A549 (cell line): ENCODE results near the gene MOBP. TPM values are rescaled to one million over a fixed set of nuclear protein-coding genes. Genes with fewer than 3 reads are reported as not detected.

Source experiments
- ATAC-seq, 2 experiments: fragments of 200-7000 bp in 1 of 2; fragments of >200 bp in 1 of 2; cut with Nextera tagmentation in 1 of 2; cut with Tn5 transposase in 1 of 2; 3 replicates each; pipeline versions ENCODE4 v1.8.0 to v1.9.1; 2018 to 2020; ENCODE audit warnings: mild to moderate bottlenecking in 1 of 2, moderate library complexity in 1 of 2
- CTCF ChIA-PET: fragments of 300-600 bp; sonication (Branson Sonifier 250); formaldehyde crosslinking; extraction: SDS; loops from one replicate; lab custom pipeline; 2021; ENCODE audit warnings: antibody characterized with exemption, inconsistent platforms; lab: Yijun Ruan, JAX
- POLR2A ChIA-PET: fragments of 350-600 bp; formaldehyde crosslinking; extraction: SDS; loops from one replicate; lab custom pipeline; 2021; ENCODE audit warnings: antibody characterized with exemption, inconsistent platforms; lab: Yijun Ruan, JAX
- DNase-seq, 2 experiments: peaks; one replicate each; pipeline versions ENCODE4 v3.0.0 to v3.0.0-alpha.2; 2011 to 2016; ENCODE audit warnings: low read depth in 1 of 2, low spot score in 1 of 2
- FAIRE-seq: peaks from 2 replicates; lab custom pipeline; 2011; peaks lifted over from hg19 to GRCh38; lab: Jason Lieb, UNC
- H3K27ac ChIP-seq, 2 experiments: fragments of >200 bp; sonication (Bioruptor Twin); formaldehyde crosslinking; 3 replicates each; pipeline ENCODE4 v1.5.1; 2016 to 2017
- H3K4me1 ChIP-seq: fragments of >200 bp; sonication (Bioruptor Twin); formaldehyde crosslinking; 3 replicates; pipeline ENCODE4 v1.6.1; 2016
- H3K4me2 ChIP-seq: fragments of >200 bp; sonication (Bioruptor Twin); formaldehyde crosslinking; 3 replicates; pipeline ENCODE4 v1.6.1; 2016
- H3K4me3 ChIP-seq: fragments of >200 bp; sonication (Bioruptor Twin); formaldehyde crosslinking; 3 replicates; pipeline ENCODE4 v1.5.1; 2016
- H3K9me3 ChIP-seq: fragments of >200 bp; sonication (Bioruptor Twin); formaldehyde crosslinking; 3 replicates; pipeline ENCODE4 v1.6.1; 2016
- BHLHE40 ChIP-seq: IDR thresholded peaks from 2 replicates; pipeline ENCODE4 v1.6.1; 2012; ENCODE audit warnings: low read depth, low read length, inconsistent platforms
- CBX2 ChIP-seq: fragments of 200-600 bp; sonication (generic); IDR thresholded peaks from 2 replicates; pipeline ENCODE4 v1.6.1; 2016; ENCODE audit warnings: low read depth, mild to moderate bottlenecking, borderline replicate concordance
- CEBPB ChIP-seq, 2 experiments: fragments of >200 bp in 1 of 2; sonication (Bioruptor Twin) in 1 of 2; formaldehyde crosslinking in 1 of 2; IDR thresholded peaks; 2 replicates each; pipeline ENCODE4 v1.6.1; 2012 to 2016
- CHD4 ChIP-seq: fragments of 200-600 bp; sonication (generic); IDR thresholded peaks from 2 replicates; pipeline ENCODE4 v1.6.1; 2016; ENCODE audit warnings: antibody characterized with exemption, mild to moderate bottlenecking, borderline replicate concordance
- EP300 ChIP-seq, 2 experiments: fragments of >200 bp; sonication (Bioruptor Twin); formaldehyde crosslinking; IDR thresholded peaks; 2 replicates in 1 of 2; 3 replicates in 1 of 2; pipeline ENCODE4 v1.6.1; 2016 to 2017
- FOSL2 ChIP-seq, 2 experiments: fragments of 450-650 bp in 1 of 2; fragments of >200 bp in 1 of 2; sonication (Bioruptor Twin) in 1 of 2; formaldehyde crosslinking; IDR thresholded peaks; 2 replicates each; pipeline versions ENCODE4 v1.5.0 to v1.6.1; 2016 to 2020; ENCODE audit warnings: mild to moderate bottlenecking in 1 of 2, moderate library complexity in 1 of 2
- FOXS1 ChIP-seq: fragments of 250-450 bp; sonication (Bioruptor Pico); IDR thresholded peaks from 2 replicates; pipeline ENCODE4 v1.5.0; 2020; ENCODE audit warnings: mild to moderate bottlenecking, moderate library complexity
- HDAC2 ChIP-seq: fragments of 200-600 bp; sonication (generic); IDR thresholded peaks from 2 replicates; pipeline ENCODE4 v1.6.1; 2016
- HOXA7 ChIP-seq: fragments of 250-450 bp; sonication (Bioruptor Pico); IDR thresholded peaks from 2 replicates; pipeline ENCODE4 v1.5.0; 2020; ENCODE audit warnings: mild to moderate bottlenecking, moderate library complexity
- JUN ChIP-seq, 2 experiments: fragments of >200 bp; sonication (Bioruptor Twin); formaldehyde crosslinking; IDR thresholded peaks; 2 replicates in 1 of 2; 3 replicates in 1 of 2; pipeline ENCODE4 v1.6.1; 2016 to 2017
- KDM1A ChIP-seq: fragments of 200-600 bp; sonication (generic); IDR thresholded peaks from 2 replicates; pipeline ENCODE4 v1.6.1; 2016; ENCODE audit warnings: low read depth, mild to moderate bottlenecking
- KDM5A ChIP-seq: fragments of 200-600 bp; sonication (generic); IDR thresholded peaks from 2 replicates; pipeline ENCODE4 v1.6.1; 2016; ENCODE audit warnings: antibody characterized with exemption, mild to moderate bottlenecking
- MAFK ChIP-seq: fragments of 450-650 bp; IDR thresholded peaks from 2 replicates; pipeline ENCODE4 v1.6.1; 2014; ENCODE audit not compliant: partially characterized antibody
- MAX ChIP-seq: IDR thresholded peaks from 2 replicates; pipeline ENCODE4 v1.6.1; 2012
- MAZ ChIP-seq: fragments of 150-350 bp; IDR thresholded peaks from 2 replicates; pipeline ENCODE4 v1.6.1; 2014; ENCODE audit warnings: antibody characterized with exemption, low read depth, low read length, borderline replicate concordance
- PBX3 ChIP-seq: IDR thresholded peaks from 2 replicates; pipeline ENCODE4 v1.6.1; 2012
- POLR2A ChIP-seq: IDR thresholded peaks from 2 replicates; pipeline ENCODE4 v1.6.1; 2012; ENCODE audit warnings: mild to moderate bottlenecking, low read length
- RAD21 ChIP-seq, 2 experiments: fragments of >200 bp in 1 of 2; sonication (Bioruptor Twin) in 1 of 2; formaldehyde crosslinking in 1 of 2; IDR thresholded peaks in 1 of 2; conservative IDR thresholded peaks in 1 of 2; 2 replicates in 1 of 2; 3 replicates in 1 of 2; pipeline ENCODE4 v1.6.1; 2012 to 2018; ENCODE audit warnings: inconsistent platforms in 1 of 2
- RCOR1 ChIP-seq: fragments of 150-350 bp; IDR thresholded peaks from 2 replicates; pipeline ENCODE4 v1.6.1; 2014; ENCODE audit warnings: antibody characterized with exemption, low read length, low read depth
- RNF2 ChIP-seq: fragments of 200-600 bp; sonication (generic); IDR thresholded peaks from 2 replicates; pipeline ENCODE4 v1.6.1; 2016; ENCODE audit warnings: low read depth, mild to moderate bottlenecking, antibody characterized with exemption, moderate library complexity, borderline replicate concordance
- SREBF2 ChIP-seq: fragments of 450-650 bp; IDR thresholded peaks from 2 replicates; pipeline ENCODE4 v1.6.1; 2014; ENCODE audit warnings: mild to moderate bottlenecking, moderate library complexity
- TFCP2L1 ChIP-seq: fragments of 250-450 bp; sonication (Bioruptor Pico); IDR thresholded peaks from 2 replicates; pipeline ENCODE4 v1.5.0; 2021; ENCODE audit warnings: mild to moderate bottlenecking
- TP53 ChIP-seq: fragments of 250-450 bp; sonication (Bioruptor Pico); IDR thresholded peaks from 2 replicates; pipeline ENCODE4 v1.5.0; 2021; ENCODE audit warnings: mild to moderate bottlenecking, moderate library complexity
- ZSCAN20 ChIP-seq: fragments of 250-450 bp; sonication (Bioruptor Pico); IDR thresholded peaks from 2 replicates; pipeline ENCODE4 v1.8.0; 2022; ENCODE audit warnings: mild to moderate bottlenecking, moderate library complexity
- WGBS: methylation state at CpG from one replicate; pipeline ENCODE4 v1.1.6; 2017; ENCODE audit errors: missing lambda C conversion rate; 5-methylcytosine and 5-hydroxymethylcytosine counted together
- polyA plus RNA-seq, 4 experiments: library from polyadenylated mRNA; depleted of rRNA in 3 of 4; stranded (reverse); fragments of >200 nt; fragmentation: RNase III in 1 of 4; extraction: RNeasy Plus Mini Kit Qiagen cat#74134 plus additional on column Dnase treatment in 1 of 4; gene quantifications; 2 replicates in 3 of 4; 3 replicates in 1 of 4; pipeline ENCODE4 v1.2.3, GENCODE V29; 2011 to 2017
- TF ChIP-seq, protein P1 (sequence below): fragments of 250-450 bp; sonication (Bioruptor Pico); IDR thresholded peaks from 2 replicates; pipeline ENCODE4 v1.5.0; 2020; ENCODE audit warnings: low read depth, mild to moderate bottlenecking, moderate library complexity

Gene MOBP
- polyA plus RNA-seq, 2 of the 4 experiments (the other 2 are of a cell fraction), result 0.10 TPM; not detected in 1

DNA sequence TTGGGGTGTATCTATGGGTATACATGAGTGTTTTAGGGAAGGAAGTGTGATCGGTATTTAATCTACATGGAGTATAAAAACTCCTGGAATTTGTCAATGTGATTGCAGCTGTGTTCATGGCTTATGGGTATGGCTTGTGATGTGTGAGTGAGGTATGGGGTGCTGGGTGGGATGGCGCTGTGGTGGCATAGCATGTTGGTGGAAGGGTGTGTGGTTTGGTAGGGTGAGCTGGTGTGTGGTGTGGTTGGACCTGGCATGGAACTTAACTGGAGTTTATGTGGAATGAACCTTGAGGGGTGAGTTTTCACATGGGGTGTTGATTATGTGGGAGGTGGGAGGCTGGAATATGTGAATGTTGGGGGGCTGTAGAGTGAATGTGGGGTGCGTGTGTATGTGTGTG lies 492 bp upstream of the MOBP start:
- Histone ChIP-seq H3K4me1 (no peaks in the 10 kb centered on the region), H3K27ac (no peak overlapping the region), H3K4me2 (no peak overlapping the region), H3K9me3 (no peaks in the 10 kb centered on the region), H3K4me3 (no peak overlapping the region)
- ChIA-PET CTCF (interaction anchor here (0.7 kb wide), 1 partner anchor 737 kb away, joined by 3 read pairs; no protein-coding TSS in a partner anchor), POLR2A (no interaction called here)
- ATAC-seq (no peak), DNase-seq (no peak), FAIRE-seq (no peak)
- 48% methylated on average over 3 of the region's 3 CpGs for WGBS
- TF ChIP-seq CBX2, result no peak
- no peak for TF ChIP-seq TFCP2L1 (CRISPR knock-in tag)
- TF ChIP-seq MAZ, result no peak
- no peak for TF ChIP-seq EP300 (IDR thresholded peaks at IDR 0.05)
- no peak for TF ChIP-seq KDM1A

DNA sequence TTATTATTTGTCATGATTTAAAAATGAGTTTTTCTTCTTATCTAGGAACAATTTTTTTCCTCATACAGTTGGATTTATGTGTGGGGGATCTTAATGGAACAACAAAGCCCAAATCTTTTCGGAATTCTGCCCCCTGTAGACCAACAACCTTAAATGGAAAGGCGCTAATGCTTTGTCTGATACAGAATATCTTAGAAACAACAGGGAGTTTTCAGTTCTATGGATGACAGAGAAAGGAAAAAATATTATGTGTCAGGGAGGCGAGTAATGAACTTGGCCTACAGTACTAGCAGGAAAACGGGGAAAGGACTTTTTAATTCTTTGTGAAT lies 592 bp downstream of the MOBP start:
- 16% methylated on average over 4 of the region's 4 CpGs for WGBS
- TF ChIP-seq HOXA7 (CRISPR knock-in tag), result no peak
- TF ChIP-seq ZSCAN20 (CRISPR knock-in tag), result no peak
- TF ChIP-seq FOSL2 (IDR thresholded peaks at IDR 0.05), result no peak
- no peak for TF ChIP-seq FOSL2 (CRISPR knock-in tag; IDR thresholded peaks at IDR 0.05)
- TF ChIP-seq HDAC2, result no peak
- TF ChIP-seq MAFK, result no peak
- no peak for TF ChIP-seq KDM5A
- no peak for TF ChIP-seq POLR2A
- no peak for TF ChIP-seq MAZ
- TF ChIP-seq, protein P1, sequence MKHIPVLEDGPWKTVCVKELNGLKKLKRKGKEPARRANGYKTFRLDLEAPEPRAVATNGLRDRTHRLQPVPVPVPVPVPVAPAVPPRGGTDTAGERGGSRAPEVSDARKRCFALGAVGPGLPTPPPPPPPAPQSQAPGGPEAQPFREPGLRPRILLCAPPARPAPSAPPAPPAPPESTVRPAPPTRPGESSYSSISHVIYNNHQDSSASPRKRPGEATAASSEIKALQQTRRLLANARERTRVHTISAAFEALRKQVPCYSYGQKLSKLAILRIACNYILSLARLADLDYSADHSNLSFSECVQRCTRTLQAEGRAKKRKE, result no peak
- TF ChIP-seq SREBF2, result no peak
- no peak for TF ChIP-seq TP53
- no peak for TF ChIP-seq FOXS1 (CRISPR knock-in tag)
- TF ChIP-seq MAX, result no peak
- Histone ChIP-seq H3K9me3 (no peaks in the 10 kb centered on the region), H3K27ac (no peak overlapping the region), H3K4me3 (no peak overlapping the region), H3K4me1 (no peaks in the 10 kb centered on the region), H3K4me2 (no peak overlapping the region)
- POLR2A ChIA-PET, result no interaction called here
- FAIRE-seq, result no peak
- no peak for ATAC-seq
- no peak for DNase-seq
- CTCF ChIA-PET, result no interaction called here

DNA sequence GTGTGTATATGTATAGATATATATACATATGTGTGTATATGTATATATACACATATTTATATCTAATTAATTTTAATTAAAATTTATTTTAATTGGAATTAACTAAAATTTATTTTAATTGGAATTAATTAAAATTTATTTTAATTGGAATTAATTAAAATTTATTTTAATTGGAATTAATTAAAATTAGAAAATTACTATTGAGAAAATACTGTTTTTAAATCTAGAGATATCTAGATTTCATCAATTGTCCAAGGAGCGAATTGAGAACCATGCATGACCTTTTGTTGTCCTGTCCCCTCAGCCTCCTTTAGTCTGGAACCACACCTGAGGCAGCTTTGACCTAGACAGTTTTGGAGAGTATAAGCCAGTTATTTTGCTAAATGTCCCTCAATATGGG lies 1.8 kb downstream of the MOBP start:
- H3K4me2 ChIP-seq, result no peak overlapping the region
- H3K9me3 ChIP-seq, result no peaks in the 10 kb centered on the region
- WGBS, result 6% methylated on average over 1 of the region's 1 CpG
- no peak for ATAC-seq
- no peak for DNase-seq
- ChIA-PET CTCF (no interaction called here), POLR2A (no interaction called here)
- no peaks in the 10 kb centered on the region for H3K4me1 ChIP-seq
- H3K27ac ChIP-seq, result no peak overlapping the region
- no peak for FAIRE-seq
- TF ChIP-seq MAFK (no peak), FOSL2 (IDR thresholded peaks at IDR 0.05) (no peak), FOSL2 (CRISPR knock-in tag; IDR thresholded peaks at IDR 0.05) (no peak), CHD4 (no peak), CBX2 (no peak), HOXA7 (CRISPR knock-in tag) (no peak), RCOR1 (no peak), BHLHE40 (no peak), RNF2 (no peak), RAD21 (conservative IDR thresholded peaks at IDR 0.05 in 1 of 2, IDR thresholded peaks at IDR 0.05 in 1 of 2) (no peak), PBX3 (no peak), TFCP2L1 (CRISPR knock-in tag) (no peak), CEBPB (IDR thresholded peaks at IDR 0.05) (no peak), JUN (IDR thresholded peaks at IDR 0.05) (no peak)
- no peak overlapping the region for H3K4me3 ChIP-seq
